NCI-H128 (cell line): ENCODE data around the gene EDEM2.
"Not testable (repeated sequence)": the region's sequence is repeated elsewhere in the genome, so short reads cannot be mapped to it uniquely, and the experiment has no call there.

Source experiments
- DNase-seq: peaks from one replicate; lab custom pipeline; 2025; ENCODE audit not compliant: unreplicated experiment; lab: John Stamatoyannopoulos, UW

The EDEM2 gene

DNA sequence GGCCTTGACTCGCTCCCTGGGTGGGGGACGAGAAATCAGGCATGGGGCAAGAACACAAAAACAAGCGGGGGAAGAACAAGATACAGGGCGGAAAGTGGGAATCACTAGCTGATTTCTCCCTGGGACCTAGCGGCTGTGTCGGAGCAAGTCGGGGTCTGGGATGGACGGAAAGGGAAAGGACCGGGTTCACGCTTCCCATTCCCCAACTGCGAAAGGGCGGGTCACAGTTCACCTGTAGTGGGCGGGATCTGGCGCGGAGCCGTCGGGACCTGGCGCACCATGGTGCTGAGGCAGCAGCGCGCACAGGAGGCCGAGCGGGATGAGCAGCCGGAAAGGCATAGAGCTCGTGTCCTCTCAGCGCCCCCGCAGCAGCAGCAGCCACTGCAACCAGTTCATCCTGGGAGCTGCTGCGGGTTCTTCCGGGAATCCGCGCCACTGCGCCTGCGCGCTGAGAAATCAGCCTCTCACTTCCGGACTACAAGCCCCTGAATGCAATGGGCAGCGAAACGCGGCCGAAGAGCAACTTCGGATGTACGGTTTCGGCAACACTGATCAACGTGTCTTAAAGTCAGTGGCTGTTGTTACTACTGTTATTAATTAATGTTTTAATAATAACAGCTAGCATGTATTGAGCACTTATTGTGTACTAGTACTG, at the start of gene EDEM2:
Gene EDEM2, minus strand, starts transcription at position 417 of the 655 bp plus-strand sequence. Its CDS starts 78 bp downstream, at position 339.
- peak; percentile 84 for DNase-seq

DNA sequence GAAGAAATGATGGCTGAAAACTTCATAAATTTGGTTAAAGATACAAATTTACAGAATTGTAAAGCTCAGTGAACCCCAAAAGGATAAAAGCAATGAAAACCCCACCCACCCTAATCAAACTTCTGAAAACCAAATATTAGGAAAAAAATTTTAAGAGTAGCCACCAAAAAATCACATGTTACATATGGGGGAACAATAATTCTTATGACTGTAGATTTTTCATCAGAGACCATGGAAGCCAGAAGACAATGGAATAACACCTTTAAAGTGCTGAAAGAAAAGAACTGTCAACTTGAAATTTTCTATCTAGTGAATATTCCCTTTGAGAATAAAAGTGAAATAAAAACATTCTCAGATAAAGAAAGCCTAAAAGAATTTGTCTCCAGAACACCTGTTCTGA, 49.2 kb upstream of the EDEM2 start:
- DNase-seq: no peak

GRCh38 chr20:35193031-35193791, 46.1 kb upstream of the EDEM2 start:
- not testable (repeated sequence) for DNase-seq

DNA sequence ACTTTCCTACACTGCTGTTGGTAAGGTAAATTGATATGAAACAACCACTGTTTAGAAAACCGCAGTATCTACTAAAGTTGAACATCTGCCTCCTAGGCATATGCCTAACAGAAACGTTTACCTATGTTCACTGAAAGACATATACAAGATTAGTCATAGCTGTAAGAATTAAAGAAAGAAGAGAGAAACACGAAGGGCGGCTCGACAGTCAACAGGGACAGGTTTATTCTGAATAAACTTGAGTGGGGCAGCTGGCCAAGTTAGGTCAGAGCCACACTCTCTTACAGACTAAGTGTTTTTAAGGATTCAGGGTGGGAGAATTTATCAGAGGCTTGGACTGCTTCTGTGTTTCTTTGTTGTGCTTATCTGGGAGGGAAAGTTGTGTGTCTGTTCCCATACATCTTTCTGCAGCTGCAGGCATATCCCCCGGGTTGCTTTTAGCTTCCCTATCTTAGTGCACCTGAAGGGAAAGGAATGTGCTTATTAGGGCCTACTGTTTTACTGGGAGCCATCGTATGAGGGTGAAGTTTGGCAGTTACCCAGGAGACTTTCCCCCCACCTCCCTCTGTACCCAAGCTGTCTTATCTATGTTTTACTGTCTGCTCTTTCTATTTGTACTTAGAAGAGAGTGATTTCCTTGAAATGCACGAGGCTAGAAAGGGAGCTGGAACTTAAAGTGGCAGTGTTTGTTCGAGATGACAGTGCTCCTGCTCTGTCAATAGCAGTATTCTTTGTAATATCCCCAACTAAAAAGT, 45.2 kb upstream of the EDEM2 start:
- DNase-seq: no peak

DNA sequence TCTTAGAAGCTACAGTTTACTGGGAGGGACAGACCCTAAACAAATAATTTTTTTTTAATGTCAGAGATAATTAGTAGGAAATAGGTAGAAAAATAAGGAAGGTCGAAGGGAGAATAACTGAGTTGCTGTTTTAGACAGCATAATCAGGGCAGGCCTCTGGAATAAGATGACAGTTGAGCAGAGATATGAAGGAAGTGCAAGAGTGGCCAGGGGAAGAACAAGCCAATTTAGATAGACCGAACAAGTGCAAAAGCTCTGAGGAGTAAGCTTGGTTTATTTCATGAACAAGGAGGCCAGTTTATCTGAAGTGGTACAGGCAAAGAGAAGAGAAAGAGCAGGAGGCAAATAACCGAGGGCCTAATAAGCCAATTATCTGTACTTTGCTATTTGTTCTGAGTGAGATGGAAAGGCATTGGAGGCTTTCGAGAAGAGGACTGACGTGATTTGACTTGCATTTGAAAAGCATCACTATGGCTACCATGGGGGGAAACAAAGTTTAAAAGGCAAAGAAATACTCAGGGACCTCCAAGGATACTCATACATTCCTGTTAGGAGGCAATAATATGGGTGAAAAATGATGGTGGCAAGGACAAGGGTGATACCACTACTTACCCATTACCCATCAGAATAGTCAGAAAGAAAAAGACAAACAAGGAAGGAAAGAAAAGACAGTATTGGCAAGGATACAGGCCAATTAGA, 44.4 kb upstream of the EDEM2 start:
- no peak for DNase-seq

DNA sequence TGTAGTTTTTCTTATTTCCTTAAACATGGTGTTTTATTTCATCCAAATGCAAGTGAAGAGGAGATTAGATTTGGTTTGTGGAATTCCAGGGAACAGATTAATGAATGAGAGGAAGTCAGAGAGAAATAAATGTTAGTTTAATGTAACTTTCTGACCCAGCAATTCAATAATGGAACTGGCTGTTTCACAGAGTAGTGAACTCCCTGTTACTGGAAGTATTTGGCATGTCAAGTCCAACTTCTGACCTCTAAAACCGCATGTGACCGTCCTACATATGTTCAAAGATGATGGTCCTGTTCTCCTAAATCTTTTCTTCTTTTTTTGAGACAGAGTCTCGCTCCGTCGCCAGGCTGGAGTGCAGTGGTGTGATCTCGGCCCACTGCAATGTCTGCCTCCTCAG, 43.4 kb upstream of the EDEM2 start:
- no peak for DNase-seq

DNA sequence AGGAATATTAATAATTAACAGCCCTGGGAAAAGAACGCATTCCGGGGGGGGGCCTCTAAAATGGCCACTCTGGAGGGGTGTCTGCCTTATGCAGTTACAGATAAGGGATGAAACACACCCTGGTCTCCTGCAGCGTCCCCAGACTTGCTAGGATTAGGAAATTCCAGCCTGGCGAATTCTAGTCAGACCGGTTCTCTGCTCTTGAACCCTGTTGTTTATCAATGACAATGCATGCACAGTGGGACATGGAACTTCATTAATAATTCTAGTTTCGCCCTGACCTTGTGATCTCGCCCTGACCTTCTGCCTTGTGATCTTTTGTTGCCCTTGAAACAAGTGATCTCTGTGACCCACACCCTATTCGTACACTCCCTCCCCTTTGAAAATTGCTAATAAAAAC, 42.1 kb upstream of the EDEM2 start:
- not testable (repeated sequence) for DNase-seq

GRCh38 chr20:35187584-35188190, 40.6 kb upstream of the EDEM2 start:
- DNase-seq: no peak

- DNase-seq: not testable (repeated sequence)
Observed at GRCh38 chr20:35186691-35187289, 39.7 kb upstream of the EDEM2 start.

DNA sequence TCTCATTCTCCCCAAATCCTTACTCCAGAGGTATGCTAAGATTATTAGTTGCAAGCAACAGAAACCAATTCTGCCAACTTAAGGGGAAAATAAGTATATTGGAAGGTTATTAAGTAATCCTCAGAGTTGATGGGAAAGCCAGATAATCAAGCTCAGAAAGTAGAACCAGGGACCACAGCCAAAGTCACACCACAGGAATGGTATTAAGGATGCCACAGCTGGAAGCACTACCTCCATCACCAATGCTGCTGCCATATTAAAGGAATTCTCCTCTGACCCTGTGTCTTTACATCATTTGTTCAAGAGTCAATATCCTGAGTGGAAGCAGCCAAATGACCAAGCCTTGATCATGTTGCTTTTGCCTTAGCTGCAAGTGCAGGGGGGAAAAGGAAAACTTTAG, 34.6 kb upstream of the EDEM2 start:
- DNase-seq: no peak

GRCh38 chr20:35180266-35180665, 33.1 kb upstream of the EDEM2 start:
- no peak for DNase-seq

DNA sequence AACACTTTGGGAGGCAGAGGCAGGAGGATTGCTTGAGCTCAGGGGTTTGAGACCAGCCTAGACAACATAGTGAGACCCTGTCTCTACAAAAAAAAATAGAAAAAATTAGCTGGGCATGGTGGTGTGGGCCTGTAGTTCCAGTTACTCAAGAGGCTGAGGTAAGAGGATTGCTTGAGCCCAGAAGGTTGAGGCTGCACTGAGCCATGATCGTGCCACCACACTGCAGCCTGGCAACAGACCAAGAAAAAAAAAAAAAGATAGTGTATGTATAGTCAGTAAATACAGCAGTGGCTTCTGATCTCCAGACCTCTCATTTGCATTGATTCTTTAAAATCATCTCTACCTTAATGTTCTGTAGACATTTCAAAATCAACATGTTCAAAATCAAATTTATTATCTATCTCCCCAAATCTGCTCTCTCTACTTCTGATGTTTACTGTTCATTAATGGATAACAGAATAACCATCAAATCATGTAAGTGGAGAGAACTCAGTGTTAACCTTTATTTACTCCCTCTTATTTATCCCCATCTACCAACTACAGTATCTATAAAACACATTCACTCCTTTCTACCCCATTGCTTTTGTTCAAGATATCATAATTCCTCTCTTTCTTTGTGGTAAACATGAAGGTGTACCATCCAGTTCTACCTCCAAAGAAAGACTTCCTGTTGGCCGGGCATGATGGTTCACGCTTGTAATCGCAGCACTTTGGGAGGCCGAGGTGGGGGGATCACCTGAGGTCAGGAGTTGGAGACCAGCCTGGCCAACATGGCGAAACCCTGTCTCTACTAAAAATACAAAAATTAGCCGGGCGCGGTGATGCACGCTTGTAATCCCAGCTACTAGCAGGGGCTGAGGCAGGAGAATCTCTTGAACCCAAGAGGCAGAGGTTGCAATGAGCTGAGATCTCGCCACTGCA, 32.4 kb upstream of the EDEM2 start:
- no peak for DNase-seq

DNA sequence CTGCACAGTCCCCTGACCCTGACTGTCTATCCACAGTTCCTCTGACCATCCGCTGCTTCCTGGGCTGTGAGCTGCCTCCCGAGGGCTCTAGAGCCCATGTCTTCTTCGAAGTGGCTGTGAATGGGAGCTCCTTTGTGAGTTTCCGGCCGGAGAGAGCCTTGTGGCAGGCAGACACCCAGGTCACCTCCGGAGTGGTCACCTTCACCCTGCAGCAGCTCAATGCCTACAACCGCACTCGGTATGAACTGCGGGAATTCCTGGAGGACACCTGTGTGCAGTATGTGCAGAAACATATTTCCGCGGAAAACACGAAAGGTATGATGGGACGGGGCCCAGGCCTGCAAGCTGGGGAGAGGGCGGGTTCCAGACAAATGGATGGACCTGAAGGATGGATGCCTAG, 29.0 kb upstream of the EDEM2 start:
- no peak for DNase-seq

GRCh38 chr20:35174458-35175216, 27.5 kb upstream of the EDEM2 start:
- no peak for DNase-seq

DNA sequence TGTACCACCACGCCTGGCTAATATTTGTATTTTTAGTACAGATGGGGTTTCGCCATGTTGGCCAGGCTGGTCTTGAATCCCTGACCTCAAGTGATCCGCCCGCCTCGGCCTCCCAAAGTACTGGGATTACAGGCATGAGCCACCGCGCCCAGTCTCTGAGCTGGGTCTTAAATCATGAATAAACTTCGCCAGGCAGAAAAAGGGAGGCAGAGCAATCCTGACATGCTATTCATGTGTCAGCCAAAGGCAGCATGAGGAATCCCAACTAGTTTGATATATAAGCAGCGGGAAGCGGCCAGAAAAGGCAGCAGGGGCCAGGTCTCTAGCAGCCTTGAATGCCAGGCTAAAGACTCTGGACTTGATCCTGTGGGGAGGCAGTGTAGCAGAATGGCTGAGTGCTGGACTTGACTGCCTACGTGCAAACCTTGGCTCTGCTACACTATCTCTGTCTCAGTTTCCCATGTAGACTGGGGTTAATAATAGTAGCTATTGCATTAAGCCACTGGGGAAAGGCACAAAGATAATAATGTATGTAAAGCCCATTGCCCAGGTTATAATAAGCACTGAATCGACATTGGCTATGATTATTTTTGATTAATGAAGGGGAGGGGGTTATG, 26.5 kb upstream of the EDEM2 start:
- DNase-seq: no peak

- DNase-seq: no peak
Observed at GRCh38 chr20:35172434-35172806, 25.3 kb upstream of the EDEM2 start.

- no peak for DNase-seq
Observed at GRCh38 chr20:35171753-35172433, 24.8 kb upstream of the EDEM2 start, which contains the start of gene PROCR. Gene PROCR (plus strand): TSS chr20:35172072. CDS start chr20:35172155, 83 bp downstream.

GRCh38 chr20:35171438-35171752, 24.3 kb upstream of the EDEM2 start:
- DNase-seq: no peak
